GM12878 (cell line): Measurements from ENCODE around the gene PDXDC1. TPM values are rescaled to one million over a fixed set of nuclear protein-coding genes. Genes with fewer than 3 reads are reported as not detected.
"Not testable (repeated sequence)": the region's sequence is repeated elsewhere in the genome, so short reads cannot be mapped to it uniquely, and the experiment has no call there.

Experiments
- ATAC-seq: fragments of 200-7000 bp; cut with Tn5 transposase; 3 replicates; pipeline ENCODE4 v1.9.1; 2020; ENCODE audit warnings: mild to moderate bottlenecking, moderate library complexity
- BruUV-seq: library from RNA; stranded (reverse); fragments of 400-500 nt; replicated peaks from 2 replicates; lab custom pipeline; 2021; lab: Mats Ljungman, UMichigan
- CTCF ChIA-PET: fragments of 300-600 bp; sonication (Branson Sonifier 250); formaldehyde crosslinking; extraction: SDS; loops from one replicate; lab custom pipeline; 2021; ENCODE audit warnings: inconsistent platforms; lab: Yijun Ruan, JAX
- POLR2A ChIA-PET: fragments of 350-600 bp; formaldehyde crosslinking; extraction: SDS; loops from one replicate; lab custom pipeline; 2021; ENCODE audit warnings: inconsistent platforms; lab: Charles Lee
- RAD21 ChIA-PET: fragments of 300-600 bp; sonication (Branson Sonifier 250); formaldehyde crosslinking; loops from one replicate; lab custom pipeline; 2023; ENCODE audit warnings: antibody characterized with exemption; ENCODE audit not compliant: unreplicated experiment; lab: Charles Lee
- SMC1A ChIA-PET: fragments of 300-600 bp; sonication (Branson Sonifier 250); formaldehyde crosslinking; loops from one replicate; lab custom pipeline; 2023; ENCODE audit not compliant: unreplicated experiment, uncharacterized antibody; lab: Charles Lee
- DNase-seq: peaks from one replicate; pipeline ENCODE4 v3.0.0-alpha.2; 2011; ENCODE audit warnings: low read depth, low spot score
- FAIRE-seq: peaks from 3 replicates; lab custom pipeline; 2011; peaks lifted over from hg19 to GRCh38; lab: Jason Lieb, UNC
- H2AFZ ChIP-seq: 2 replicates; pipeline ENCODE4 v1.6.0; 2011; ENCODE audit warnings: low read depth, low read length, control low read depth; ENCODE audit not compliant: control insufficient read depth
- H3K27ac ChIP-seq: 2 replicates; pipeline ENCODE4 v1.5.1; 2011; ENCODE audit warnings: control low read depth; ENCODE audit not compliant: control insufficient read depth, insufficient read depth
- H3K27me3 ChIP-seq, 2 experiments: replicated peaks in 1 of 2; 2 replicates each; pipeline versions ENCODE4 v1.6.0 to v1.6.1; 2011; ENCODE audit warnings: low read length in 1 of 2; ENCODE audit not compliant: control insufficient read depth in 2 of 2, insufficient read depth in 2 of 2
- H3K36me3 ChIP-seq, 2 experiments: 2 replicates each; pipeline ENCODE4 v1.5.1; 2011; ENCODE audit warnings: low read length in 1 of 2; ENCODE audit not compliant: control insufficient read depth in 2 of 2, insufficient read depth in 2 of 2
- H3K4me1 ChIP-seq: 2 replicates; pipeline ENCODE4 v1.6.1; 2011; ENCODE audit warnings: mild to moderate bottlenecking, low read length, moderate library complexity, mixed read lengths; ENCODE audit not compliant: control insufficient read depth, insufficient read depth
- H3K4me2 ChIP-seq: 2 replicates; pipeline ENCODE4 v1.6.0; 2011; ENCODE audit warnings: control low read depth; ENCODE audit not compliant: control insufficient read depth, insufficient read depth
- H3K4me3 ChIP-seq: fragments of 200-600 bp; sonication (generic); 2 replicates; pipeline ENCODE4 v1.5.1; 2016
- H3K79me2 ChIP-seq: 2 replicates; pipeline ENCODE4 v1.6.0; 2011; ENCODE audit warnings: low read length; ENCODE audit not compliant: control insufficient read depth, insufficient read depth
- H3K9ac ChIP-seq: 2 replicates; pipeline ENCODE4 v1.8.0; 2011; ENCODE audit warnings: low read length, control low read depth, mixed read lengths; ENCODE audit not compliant: control insufficient read depth, insufficient read depth
- H3K9me3 ChIP-seq: replicated peaks from 3 replicates; pipeline ENCODE4 v1.5.1; 2011; ENCODE audit warnings: mild to moderate bottlenecking, low read length; ENCODE audit not compliant: control insufficient read depth, insufficient read depth
- H4K20me1 ChIP-seq: 2 replicates; pipeline ENCODE4 v1.6.0; 2011; ENCODE audit not compliant: control insufficient read depth, insufficient read depth
- CBFB ChIP-seq: IDR thresholded peaks from 2 replicates; pipeline ENCODE4 v1.6.1; 2016; ENCODE audit warnings: antibody characterized with exemption, low read depth
- CHD2 ChIP-seq: IDR thresholded peaks from 2 replicates; pipeline ENCODE4 v1.6.1; 2011; ENCODE audit warnings: low read depth, low read length, improper control_type of control experiment, borderline replicate concordance
- CREM ChIP-seq: IDR thresholded peaks from 2 replicates; pipeline ENCODE4 v1.6.1; 2014; ENCODE audit warnings: antibody characterized with exemption, low read depth
- HCFC1 ChIP-seq: fragments of 150-350 bp; IDR thresholded peaks from 2 replicates; pipeline ENCODE4 v1.6.1; 2014; ENCODE audit warnings: low read length
- NFYB ChIP-seq: IDR thresholded peaks from 2 replicates; pipeline ENCODE4 v1.6.1; 2011; ENCODE audit warnings: low read depth, mild to moderate bottlenecking, low read length, improper control_type of control experiment, moderate library complexity; ENCODE audit not compliant: insufficient read depth
- NR2C1 ChIP-seq: fragments of 450-650 bp; IDR thresholded peaks from 2 replicates; pipeline ENCODE4 v1.6.1; 2017; ENCODE audit warnings: antibody characterized with exemption, mild to moderate bottlenecking, moderate library complexity
- PML ChIP-seq: IDR thresholded peaks from 2 replicates; pipeline ENCODE4 v1.6.1; 2012; ENCODE audit warnings: low read length, inconsistent platforms
- POLR2A ChIP-seq: IDR thresholded peaks from 2 replicates; pipeline ENCODE4 v1.6.1; 2011; ENCODE audit warnings: low read depth, mild to moderate bottlenecking, low read length
- POU2F2 ChIP-seq: IDR thresholded peaks from 3 replicates; pipeline ENCODE4 v1.6.1; 2011; ENCODE audit warnings: low read depth, mild to moderate bottlenecking, low read length, borderline replicate concordance
- RUNX3 ChIP-seq: IDR thresholded peaks from 2 replicates; pipeline ENCODE4 v1.6.1; 2012; ENCODE audit warnings: low read length, inconsistent platforms
- SP1 ChIP-seq: IDR thresholded peaks from one replicate; pipeline ENCODE4 v1.6.1; 2011; ENCODE audit warnings: low read depth, low read length
- YY1 ChIP-seq: IDR thresholded peaks from 2 replicates; pipeline ENCODE4 v1.6.1; 2011; ENCODE audit warnings: low read depth, mild to moderate bottlenecking, low read length
- WGBS: methylation state at CpG from one replicate; pipeline ENCODE4 v1.1.6; 2016; ENCODE audit warnings: low lambda C conversion rate; ENCODE audit not compliant: insufficient replicate concordance, insufficient coverage; ENCODE audit errors: missing lambda C conversion rate; 5-methylcytosine and 5-hydroxymethylcytosine counted together
- in situ Hi-C: fragments of 300-500 bp; cut with MboI; formaldehyde crosslinking; loops from 9 replicates; pipeline ENCODE4 v1.14.3; 2018; ENCODE audit warnings: mixed read lengths
- intact Hi-C: fragments of 100-400 bp; cut with micrococcal nuclease; formaldehyde crosslinking; loops from one replicate; pipeline ENCODE4 v1.14.2; 2022; ENCODE audit not compliant: unreplicated experiment
- polyA plus RNA-seq, 11 experiments: library from polyadenylated mRNA; depleted of rRNA in 4 of 11; unstranded in 6 of 11; stranded (reverse) in 5 of 11; fragments of >200 nt; fragmentation: Nextera tagmentation in 4 of 11; fragmentation: Illumina TruSeq in 1 of 11; extraction: Ambion mirVana in 4 of 11; extraction: Trizol in 1 of 11; gene quantifications; 1 replicate in 1 of 11; 2 replicates in 10 of 11; pipeline versions ENCODE4 v1.2.1 to v1.2.3, GENCODE V29; 2011 to 2016; ENCODE audit warnings: inconsistent platforms in 2 of 11, missing spikeins in 2 of 11, low read depth in 1 of 11
- total RNA-seq, 4 experiments: library from RNA; depleted of rRNA in 3 of 4; stranded (reverse); fragments of >200 nt in 3 of 4; fragmentation: Illumina TruSeq in 1 of 4; extraction: Trizol in 1 of 4; gene quantifications; 2 replicates each; pipeline versions ENCODE4 v1.2.1 to v1.2.3, GENCODE V29; 2013 to 2021
- TF ChIP-seq, protein P1 (sequence below): fragments of 450-650 bp; IDR thresholded peaks from 2 replicates; pipeline ENCODE4 v1.6.1; 2016; ENCODE audit warnings: mild to moderate bottlenecking, moderate library complexity, borderline replicate concordance
- TF ChIP-seq, protein P2 (sequence below): fragments of 450-650 bp; IDR thresholded peaks from 2 replicates; pipeline ENCODE4 v1.6.1; 2017; ENCODE audit warnings: low read depth, mild to moderate bottlenecking, moderate library complexity

Gene PDXDC1
- total and polyA plus RNA-seq, 10 of the 15 experiments (the other 5 are each of a cell fraction or from before 2014, with no cell fraction given), result 6.1 to 78.2 (median 53.8) TPM

DNA sequence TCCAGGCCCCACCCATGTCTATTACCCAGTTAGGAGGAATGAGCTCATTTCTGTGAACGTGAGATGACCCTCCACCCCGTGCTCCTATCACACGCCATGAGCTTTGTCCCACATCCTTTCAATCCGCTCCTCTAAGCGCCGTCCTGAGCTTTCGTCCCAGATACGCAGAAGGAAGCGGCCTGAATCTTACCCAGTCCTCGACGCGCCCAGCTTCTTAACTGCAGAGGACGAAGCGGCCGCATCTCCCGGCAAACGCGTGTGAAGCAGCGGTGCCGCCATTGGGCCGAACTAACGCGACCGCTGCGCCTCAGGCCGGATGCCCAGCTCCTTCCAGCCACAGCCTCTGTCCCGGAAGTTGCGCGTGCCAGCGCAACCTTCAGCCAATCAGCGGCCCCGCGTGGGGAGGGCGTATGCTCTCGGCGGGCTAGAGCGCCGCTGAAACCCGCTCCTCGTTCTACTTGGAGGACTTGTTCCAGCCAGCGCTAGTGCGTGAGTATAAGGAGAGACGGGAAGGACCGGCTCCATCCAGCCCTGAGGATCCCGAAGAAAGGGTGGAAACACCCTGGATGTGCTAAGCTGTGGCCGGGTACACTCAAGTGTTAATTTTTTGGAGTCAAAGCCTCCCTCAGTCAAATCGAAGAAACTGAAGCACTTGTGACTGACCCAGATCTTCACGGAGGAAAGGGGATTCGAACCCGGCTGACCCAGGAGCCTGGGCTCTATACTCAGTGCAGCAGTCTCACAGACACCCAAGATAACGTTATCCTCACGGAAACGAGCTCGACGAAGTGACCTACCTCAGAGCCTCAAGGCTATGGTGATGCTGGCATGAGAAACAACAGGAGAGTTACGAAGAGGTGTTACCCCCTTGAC, 119.4 kb downstream of the PDXDC1 start, which contains the start of gene RRN3:
Gene RRN3 (minus strand): TSS at position 318 of the 873 bp plus-strand sequence. CDS start 39 bp downstream, at position 279.
- peak within 1 kb of the TSS; percentile 88 for H3K27ac ChIP-seq
- peak within 1 kb of the TSS; percentile 81 for H3K4me3 ChIP-seq
- H3K9ac ChIP-seq, result peak within 1 kb of the TSS; percentile 89
- H3K27me3 ChIP-seq, FAIRE-seq, H3K4me1 ChIP-seq, H4K20me1 ChIP-seq, intact Hi-C loops, SMC1A ChIA-PET, H3K9me3 ChIP-seq, H3K36me3 ChIP-seq, CTCF ChIA-PET: not testable (repeated sequence)
- peaks cover 19% of the 10 kb centered on the region for H3K79me2 ChIP-seq
- in situ Hi-C loops, result loop anchor here (25.0 kb wide), 1 partner anchor 457 kb away; the partner anchor contains the start of genes BFAR and PARN
- BruUV-seq, result TSS peak; percentile 100
- POLR2A ChIA-PET, result interaction anchor here (0.6 kb wide), 2 partner anchors 37 to 87 kb away, joined by 3 read pairs; no protein-coding TSS in a partner anchor
- DNase-seq (peak; percentile 62), ATAC-seq (peak; percentile 100)
- H3K4me2 ChIP-seq, result peak within 1 kb of the TSS; percentile 81
- H2AFZ ChIP-seq, result peak within 1 kb of the TSS; percentile 96
- RAD21 ChIA-PET, result interaction anchor here (1.4 kb wide), 1 partner anchor 38 kb away, joined by 3 read pairs; no protein-coding TSS in a partner anchor
- WGBS, result 4% methylated on average over 56 of the region's 56 CpGs
- TF ChIP-seq SP1 (peak; percentile 23), POLR2A (peak; percentile 93), NFYB (peak; percentile 54; the same call in 1 of the 2 replicates), YY1 (peak; percentile 88), HCFC1 (peak; percentile 61), CHD2 (peak; percentile 60; the same call in 1 of the 2 replicates), CBFB (peak; percentile 82), RUNX3 (peak; percentile 60), CREM (peak; percentile 84), NR2C1 (peak; percentile 78), POU2F2 (peak; percentile 62; the same call in 1 of the 3 replicates), PML (peak; percentile 91)
- TF ChIP-seq, protein P1, sequence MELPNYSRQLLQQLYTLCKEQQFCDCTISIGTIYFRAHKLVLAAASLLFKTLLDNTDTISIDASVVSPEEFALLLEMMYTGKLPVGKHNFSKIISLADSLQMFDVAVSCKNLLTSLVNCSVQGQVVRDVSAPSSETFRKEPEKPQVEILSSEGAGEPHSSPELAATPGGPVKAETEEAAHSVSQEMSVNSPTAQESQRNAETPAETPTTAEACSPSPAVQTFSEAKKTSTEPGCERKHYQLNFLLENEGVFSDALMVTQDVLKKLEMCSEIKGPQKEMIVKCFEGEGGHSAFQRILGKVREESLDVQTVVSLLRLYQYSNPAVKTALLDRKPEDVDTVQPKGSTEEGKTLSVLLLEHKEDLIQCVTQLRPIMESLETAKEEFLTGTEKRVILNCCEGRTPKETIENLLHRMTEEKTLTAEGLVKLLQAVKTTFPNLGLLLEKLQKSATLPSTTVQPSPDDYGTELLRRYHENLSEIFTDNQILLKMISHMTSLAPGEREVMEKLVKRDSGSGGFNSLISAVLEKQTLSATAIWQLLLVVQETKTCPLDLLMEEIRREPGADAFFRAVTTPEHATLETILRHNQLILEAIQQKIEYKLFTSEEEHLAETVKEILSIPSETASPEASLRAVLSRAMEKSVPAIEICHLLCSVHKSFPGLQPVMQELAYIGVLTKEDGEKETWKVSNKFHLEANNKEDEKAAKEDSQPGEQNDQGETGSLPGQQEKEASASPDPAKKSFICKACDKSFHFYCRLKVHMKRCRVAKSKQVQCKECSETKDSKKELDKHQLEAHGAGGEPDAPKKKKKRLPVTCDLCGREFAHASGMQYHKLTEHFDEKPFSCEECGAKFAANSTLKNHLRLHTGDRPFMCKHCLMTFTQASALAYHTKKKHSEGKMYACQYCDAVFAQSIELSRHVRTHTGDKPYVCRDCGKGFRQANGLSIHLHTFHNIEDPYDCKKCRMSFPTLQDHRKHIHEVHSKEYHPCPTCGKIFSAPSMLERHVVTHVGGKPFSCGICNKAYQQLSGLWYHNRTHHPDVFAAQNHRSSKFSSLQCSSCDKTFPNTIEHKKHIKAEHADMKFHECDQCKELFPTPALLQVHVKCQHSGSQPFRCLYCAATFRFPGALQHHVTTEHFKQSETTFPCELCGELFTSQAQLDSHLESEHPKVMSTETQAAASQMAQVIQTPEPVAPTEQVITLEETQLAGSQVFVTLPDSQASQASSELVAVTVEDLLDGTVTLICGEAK, result peak; percentile 88
- TF ChIP-seq, protein P2, sequence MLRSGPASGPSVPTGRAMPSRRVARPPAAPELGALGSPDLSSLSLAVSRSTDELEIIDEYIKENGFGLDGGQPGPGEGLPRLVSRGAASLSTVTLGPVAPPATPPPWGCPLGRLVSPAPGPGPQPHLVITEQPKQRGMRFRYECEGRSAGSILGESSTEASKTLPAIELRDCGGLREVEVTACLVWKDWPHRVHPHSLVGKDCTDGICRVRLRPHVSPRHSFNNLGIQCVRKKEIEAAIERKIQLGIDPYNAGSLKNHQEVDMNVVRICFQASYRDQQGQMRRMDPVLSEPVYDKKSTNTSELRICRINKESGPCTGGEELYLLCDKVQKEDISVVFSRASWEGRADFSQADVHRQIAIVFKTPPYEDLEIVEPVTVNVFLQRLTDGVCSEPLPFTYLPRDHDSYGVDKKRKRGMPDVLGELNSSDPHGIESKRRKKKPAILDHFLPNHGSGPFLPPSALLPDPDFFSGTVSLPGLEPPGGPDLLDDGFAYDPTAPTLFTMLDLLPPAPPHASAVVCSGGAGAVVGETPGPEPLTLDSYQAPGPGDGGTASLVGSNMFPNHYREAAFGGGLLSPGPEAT, result peak; percentile 70; the same call in 1 of the 2 replicates
